Amniotic epithelial cell (primary cell): ENCODE results near the gene TBX5.

Experiments used
- DNase-seq: peaks from one replicate; pipeline ENCODE4 v3.0.0-alpha.2; 2010; ENCODE audit warnings: low read depth

Gene TBX5

GRCh38 chr12:114405519-114406271 is at the start of gene TBX5:
TSS of gene TBX5 (minus strand) at chr12:114406144. CDS start at chr12:114403898, 2,246 bp downstream.
- DNase-seq, result no peak

- no peak for DNase-seq
Measured at GRCh38 chr12:114451657-114452056, 45.7 kb upstream of the TBX5 start.

GRCh38 chr12:114450515-114451300 is 44.8 kb upstream of the TBX5 start:
- DNase-seq, result no peak

GRCh38 chr12:114450019-114450418 is 44.1 kb upstream of the TBX5 start:
- no peak for DNase-seq

- DNase-seq, result no peak
Measured at GRCh38 chr12:114448618-114448933, 42.6 kb upstream of the TBX5 start.

GRCh38 chr12:114447799-114448617 is 42.1 kb upstream of the TBX5 start:
- DNase-seq, result no peak

- no peak for DNase-seq
Measured at GRCh38 chr12:114447274-114447716, 41.4 kb upstream of the TBX5 start.

- DNase-seq, result no peak
Measured at GRCh38 chr12:114445401-114446323, 39.7 kb upstream of the TBX5 start.

- DNase-seq, result no peak
Measured at GRCh38 chr12:114444422-114445279, 38.7 kb upstream of the TBX5 start.

- no peak for DNase-seq
Measured at GRCh38 chr12:114443607-114444421, 37.9 kb upstream of the TBX5 start.

GRCh38 chr12:114442578-114442977 is 36.6 kb upstream of the TBX5 start:
- no peak for DNase-seq

- DNase-seq, result no peak
Measured at GRCh38 chr12:114441545-114441944, 35.6 kb upstream of the TBX5 start.

- no peak for DNase-seq
Measured at GRCh38 chr12:114441039-114441383, 35.1 kb upstream of the TBX5 start.

- DNase-seq, result no peak
Measured at GRCh38 chr12:114440270-114441038, 34.5 kb upstream of the TBX5 start.

GRCh38 chr12:114439817-114440216 is 33.9 kb upstream of the TBX5 start:
- no peak for DNase-seq

GRCh38 chr12:114439261-114439683 is 33.3 kb upstream of the TBX5 start:
- DNase-seq, result no peak

- DNase-seq, result no peak
Measured at GRCh38 chr12:114438635-114439256, 32.8 kb upstream of the TBX5 start.

- DNase-seq, result no peak
Measured at GRCh38 chr12:114434341-114434740, 28.4 kb upstream of the TBX5 start.
